Tibial nerve (tissue), 4 donors: ENCODE measurements around the gene TMEFF1.

ENCODE experiments used
- EP300 ChIP-seq, 2 donors: sonication (generic); formaldehyde crosslinking; IDR thresholded peaks; one replicate each; pipeline ENCODE4 v1.6.1; 2017; ENCODE audit warnings: antibody characterized with exemption in 2 of 2, mild to moderate bottlenecking in 1 of 2
- POLR2A ChIP-seq, 2 donors: fragments of 450-650 bp; IDR thresholded peaks; one replicate each; pipeline ENCODE4 v1.6.1; 2017; ENCODE audit warnings: antibody characterized with exemption in 2 of 2, mild to moderate bottlenecking in 2 of 2, moderate library complexity in 2 of 2
- TF ChIP-seq, protein P1 (sequence below), 5 experiments: fragments of 200-600 bp in 3 of 5; fragments of 450-650 bp in 2 of 5; sonication (generic) in 3 of 5; IDR thresholded peaks; one replicate each; pipeline ENCODE4 v1.5.1; 2016 to 2019; ENCODE audit warnings: antibody characterized with exemption in 5 of 5, mild to moderate bottlenecking in 3 of 5, moderate library complexity in 2 of 5

DNA sequence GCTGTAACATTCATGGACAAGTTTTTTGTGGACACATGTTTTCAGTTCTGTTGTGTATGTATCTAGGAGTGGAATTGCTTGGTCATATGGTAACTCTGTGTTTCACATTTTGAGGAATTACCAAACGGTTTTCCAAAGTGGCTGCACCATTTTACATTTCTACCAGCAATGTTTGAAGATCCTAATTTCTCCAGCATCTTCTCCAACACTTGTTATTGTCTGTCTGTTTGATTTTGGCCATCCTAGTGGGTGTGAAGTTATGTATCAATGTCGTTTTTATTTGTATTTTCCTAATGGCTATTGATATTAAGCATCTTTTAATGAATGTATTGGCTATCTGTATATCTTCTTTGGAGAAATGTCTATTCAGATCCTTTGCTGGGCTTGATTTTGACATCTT lies 6.9 kb downstream of the TMEFF1 start:
- TF ChIP-seq, protein P1, sequence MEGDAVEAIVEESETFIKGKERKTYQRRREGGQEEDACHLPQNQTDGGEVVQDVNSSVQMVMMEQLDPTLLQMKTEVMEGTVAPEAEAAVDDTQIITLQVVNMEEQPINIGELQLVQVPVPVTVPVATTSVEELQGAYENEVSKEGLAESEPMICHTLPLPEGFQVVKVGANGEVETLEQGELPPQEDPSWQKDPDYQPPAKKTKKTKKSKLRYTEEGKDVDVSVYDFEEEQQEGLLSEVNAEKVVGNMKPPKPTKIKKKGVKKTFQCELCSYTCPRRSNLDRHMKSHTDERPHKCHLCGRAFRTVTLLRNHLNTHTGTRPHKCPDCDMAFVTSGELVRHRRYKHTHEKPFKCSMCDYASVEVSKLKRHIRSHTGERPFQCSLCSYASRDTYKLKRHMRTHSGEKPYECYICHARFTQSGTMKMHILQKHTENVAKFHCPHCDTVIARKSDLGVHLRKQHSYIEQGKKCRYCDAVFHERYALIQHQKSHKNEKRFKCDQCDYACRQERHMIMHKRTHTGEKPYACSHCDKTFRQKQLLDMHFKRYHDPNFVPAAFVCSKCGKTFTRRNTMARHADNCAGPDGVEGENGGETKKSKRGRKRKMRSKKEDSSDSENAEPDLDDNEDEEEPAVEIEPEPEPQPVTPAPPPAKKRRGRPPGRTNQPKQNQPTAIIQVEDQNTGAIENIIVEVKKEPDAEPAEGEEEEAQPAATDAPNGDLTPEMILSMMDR (IDR thresholded peaks at IDR 0.05) = no peak
- TF ChIP-seq EP300 (IDR thresholded peaks at IDR 0.05) (no peak), POLR2A (IDR thresholded peaks at IDR 0.05) (no peak)
